HG02973 (cell line): ENCODE measurements around the gene ZBTB46.

ENCODE experiments used
- ATAC-seq: cut with Tn5 transposase; IDR thresholded peaks from one replicate; pipeline ENCODE4 v1.9.1; 2021; ENCODE audit warnings: moderate library complexity; ENCODE audit not compliant: unreplicated experiment

ZBTB46 gene

GRCh38 chr20:63707558-63708300 lies 123.3 kb downstream of the ZBTB46 start, which contains the start of the genes ARFRP1 and ZGPAT:
TSS of gene ARFRP1 (minus strand) at chr20:63707976. CDS start at chr20:63707091, 885 bp downstream.
TSS of gene ZGPAT (plus strand) at chr20:63708039. CDS start at chr20:63708581, 542 bp downstream.
- ATAC-seq = peak; percentile 57

GRCh38 chr20:63706852-63707557 lies 124.1 kb downstream of the ZBTB46 start:
- no peak for ATAC-seq

- ATAC-seq = no peak
These were observed 124.9 kb downstream of the ZBTB46 start for GRCh38 chr20:63706027-63706695.

- no peak for ATAC-seq
These were observed 125.6 kb downstream of the ZBTB46 start for GRCh38 chr20:63705232-63706026.

- ATAC-seq = no peak
These were observed 126.3 kb downstream of the ZBTB46 start for GRCh38 chr20:63704749-63705117.

- no peak for ATAC-seq
These were observed 126.9 kb downstream of the ZBTB46 start for GRCh38 chr20:63703976-63704748.

GRCh38 chr20:63703471-63703975 lies 127.5 kb downstream of the ZBTB46 start:
- ATAC-seq = no peak

GRCh38 chr20:63702751-63703470 lies 128.2 kb downstream of the ZBTB46 start:
- no peak for ATAC-seq

GRCh38 chr20:63702036-63702665 lies 128.9 kb downstream of the ZBTB46 start:
- ATAC-seq = no peak

- ATAC-seq = no peak
These were observed 129.6 kb downstream of the ZBTB46 start for GRCh38 chr20:63701329-63702035.

- ATAC-seq = no peak
These were observed 130.1 kb downstream of the ZBTB46 start for GRCh38 chr20:63701051-63701328.

GRCh38 chr20:63700199-63701050 lies 130.6 kb downstream of the ZBTB46 start:
- ATAC-seq = no peak

GRCh38 chr20:63699466-63700198 lies 131.4 kb downstream of the ZBTB46 start:
- no peak for ATAC-seq

GRCh38 chr20:63698739-63699465 lies 132.2 kb downstream of the ZBTB46 start:
- ATAC-seq = no peak

- ATAC-seq = no peak
These were observed 133.1 kb downstream of the ZBTB46 start for GRCh38 chr20:63697868-63698545.
